Activated CD8-positive, alpha-beta T cell treated with anti-CD3 and anti-CD28 coated beads for 36 hours (primary cell): ENCODE data around the gene DDAH1. TPM values are rescaled to one million over a fixed set of nuclear protein-coding genes. Genes with fewer than 3 reads are reported as not detected.

Experiments
- ATAC-seq: fragments of 200-7000 bp; cut with Tn5 transposase; one replicate; pipeline ENCODE4 v1.10.0; 2021; ENCODE audit warnings: mild to moderate bottlenecking, moderate library complexity
- CTCF ChIA-PET: fragments of 350-600 bp; sonication (Branson Sonifier 250); formaldehyde crosslinking; loops from one replicate; lab custom pipeline; 2021; ENCODE audit warnings: antibody characterized with exemption; lab: Charles Lee
- POLR2A ChIA-PET: fragments of 350-600 bp; sonication (Branson Sonifier 250); formaldehyde crosslinking; loops from one replicate; lab custom pipeline; 2021; ENCODE audit warnings: antibody characterized with exemption; lab: Charles Lee
- DNase-seq: peaks from one replicate; pipeline ENCODE4 v3.0.0-alpha.2; 2020
- H3K27ac Mint-ChIP-seq: one replicate; pipeline ENCODE4 v1.8.0; 2021; ENCODE audit warnings: mild to moderate bottlenecking, mixed read lengths
- H3K27me3 Mint-ChIP-seq: one replicate; pipeline ENCODE4 v1.8.0; 2021; ENCODE audit warnings: mixed read lengths
- H3K36me3 Mint-ChIP-seq: one replicate; pipeline ENCODE4 v1.8.0; 2021; ENCODE audit warnings: low read depth, mixed read lengths
- H3K4me1 Mint-ChIP-seq: one replicate; pipeline ENCODE4 v1.8.0; 2021; ENCODE audit warnings: low read depth, mixed read lengths
- H3K4me3 Mint-ChIP-seq: one replicate; pipeline ENCODE4 v1.8.0; 2021; ENCODE audit warnings: mild to moderate bottlenecking, moderate library complexity, mixed read lengths
- H3K9me3 Mint-ChIP-seq: one replicate; pipeline ENCODE4 v1.8.0; 2021; ENCODE audit warnings: mixed read lengths
- intact Hi-C: fragments of 100-400 bp; cut with micrococcal nuclease; formaldehyde crosslinking; loops from one replicate; pipeline ENCODE4 v1.10.0; 2022
- total RNA-seq, 2 experiments: library from RNA; stranded (reverse); gene quantifications; one replicate each; pipeline ENCODE4 v1.2.3, GENCODE V29; 2021
- TF ChIP-seq, protein P1 (sequence below): fragments of 200-600 bp; IDR thresholded peaks from one replicate; pipeline ENCODE4 v1.8.0; 2022; ENCODE audit warnings: antibody characterized with exemption, mild to moderate bottlenecking

DDAH1 gene
- total RNA-seq, 2 experiments from 2014 or later = 0.07 to 0.09 TPM

GRCh38 chr1:85490270-85490985 lies 25.5 kb upstream of the DDAH1 start:
- DNase-seq (no peak), ATAC-seq (no peak)
- Mint-ChIP-seq H3K27me3 (peaks cover 14% of the 10 kb centered on the region), H3K36me3 (no peaks in the 10 kb centered on the region), H3K4me3 (no peak overlapping the region), H3K9me3 (no peaks in the 10 kb centered on the region), H3K27ac (no peak overlapping the region), H3K4me1 (no peaks in the 10 kb centered on the region)
- intact Hi-C loops = no loop called here
- ChIA-PET POLR2A (no interaction called here), CTCF (no interaction called here)
- TF ChIP-seq, protein P1, sequence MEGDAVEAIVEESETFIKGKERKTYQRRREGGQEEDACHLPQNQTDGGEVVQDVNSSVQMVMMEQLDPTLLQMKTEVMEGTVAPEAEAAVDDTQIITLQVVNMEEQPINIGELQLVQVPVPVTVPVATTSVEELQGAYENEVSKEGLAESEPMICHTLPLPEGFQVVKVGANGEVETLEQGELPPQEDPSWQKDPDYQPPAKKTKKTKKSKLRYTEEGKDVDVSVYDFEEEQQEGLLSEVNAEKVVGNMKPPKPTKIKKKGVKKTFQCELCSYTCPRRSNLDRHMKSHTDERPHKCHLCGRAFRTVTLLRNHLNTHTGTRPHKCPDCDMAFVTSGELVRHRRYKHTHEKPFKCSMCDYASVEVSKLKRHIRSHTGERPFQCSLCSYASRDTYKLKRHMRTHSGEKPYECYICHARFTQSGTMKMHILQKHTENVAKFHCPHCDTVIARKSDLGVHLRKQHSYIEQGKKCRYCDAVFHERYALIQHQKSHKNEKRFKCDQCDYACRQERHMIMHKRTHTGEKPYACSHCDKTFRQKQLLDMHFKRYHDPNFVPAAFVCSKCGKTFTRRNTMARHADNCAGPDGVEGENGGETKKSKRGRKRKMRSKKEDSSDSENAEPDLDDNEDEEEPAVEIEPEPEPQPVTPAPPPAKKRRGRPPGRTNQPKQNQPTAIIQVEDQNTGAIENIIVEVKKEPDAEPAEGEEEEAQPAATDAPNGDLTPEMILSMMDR = no peak

- no peak for DNase-seq
- TF ChIP-seq, protein P1 = no peak
- H3K9me3 Mint-ChIP-seq = no peaks in the 10 kb centered on the region
- no peak for ATAC-seq
- POLR2A ChIA-PET = no interaction called here
- no peak overlapping the region for H3K27ac Mint-ChIP-seq
- H3K4me3 Mint-ChIP-seq = no peak overlapping the region
- no peaks in the 10 kb centered on the region for H3K4me1 Mint-ChIP-seq
- CTCF ChIA-PET = no interaction called here
- intact Hi-C loops = no loop called here
- peaks cover 13% of the 10 kb centered on the region for H3K27me3 Mint-ChIP-seq
- H3K36me3 Mint-ChIP-seq = no peaks in the 10 kb centered on the region
These were observed 23.2 kb upstream of the DDAH1 start for GRCh38 chr1:85488126-85488525.

GRCh38 chr1:85485516-85485915 lies 20.6 kb upstream of the DDAH1 start:
- no peak for DNase-seq
- Mint-ChIP-seq H3K4me1 (no peaks in the 10 kb centered on the region), H3K4me3 (no peak overlapping the region), H3K9me3 (no peaks in the 10 kb centered on the region), H3K27ac (no peak overlapping the region), H3K27me3 (peaks cover 13% of the 10 kb centered on the region), H3K36me3 (no peaks in the 10 kb centered on the region)
- no peak for ATAC-seq
- POLR2A ChIA-PET = no interaction called here
- TF ChIP-seq, protein P1 = no peak
- CTCF ChIA-PET = no interaction called here
- intact Hi-C loops = no loop called here

DNA sequence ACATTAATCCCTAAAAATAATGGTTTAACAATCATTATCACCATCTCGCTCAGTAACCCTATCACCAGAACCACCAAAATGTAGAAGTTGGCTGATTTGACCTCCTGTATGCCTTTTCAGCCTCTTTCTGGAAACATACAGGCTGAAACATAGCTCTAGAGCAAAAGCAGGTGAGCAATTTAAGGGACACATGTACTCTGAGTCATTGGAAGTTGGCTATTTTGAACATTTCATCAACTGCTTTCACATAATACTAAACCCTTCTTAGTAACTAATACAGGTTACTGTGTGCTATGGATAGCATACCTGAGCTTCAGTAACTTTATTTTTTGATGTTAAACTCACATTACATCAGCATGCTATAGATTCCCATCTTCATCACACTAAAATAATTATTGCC lies 19.8 kb upstream of the DDAH1 start:
- Mint-ChIP-seq H3K4me1 (no peaks in the 10 kb centered on the region), H3K27me3 (peaks cover 13% of the 10 kb centered on the region), H3K9me3 (no peaks in the 10 kb centered on the region), H3K4me3 (no peak overlapping the region), H3K36me3 (no peaks in the 10 kb centered on the region), H3K27ac (no peak overlapping the region)
- TF ChIP-seq, protein P1 = no peak
- intact Hi-C loops = no loop called here
- DNase-seq (no peak), ATAC-seq (no peak)
- ChIA-PET CTCF (no interaction called here), POLR2A (no interaction called here)

DNA sequence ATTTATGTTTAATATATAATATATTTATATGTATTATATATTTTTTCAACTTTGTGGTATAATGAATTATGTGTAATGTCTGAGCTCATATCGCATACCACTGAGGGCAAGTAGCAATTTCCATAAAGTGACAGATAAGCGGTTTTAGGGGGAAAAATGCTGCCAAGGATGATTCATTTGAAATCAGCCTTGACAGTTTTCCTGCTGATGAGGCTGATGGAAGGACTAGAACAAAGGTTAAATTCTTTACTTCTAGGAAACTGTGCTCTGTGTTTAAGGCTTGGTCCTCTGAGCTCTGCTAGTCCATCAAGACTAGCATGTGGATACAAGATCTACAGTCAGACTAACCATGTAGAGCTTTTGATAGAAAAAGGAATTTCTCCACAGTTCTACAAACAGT lies 19.3 kb upstream of the DDAH1 start:
- no peak for DNase-seq
- Mint-ChIP-seq H3K27ac (no peak overlapping the region), H3K4me3 (no peak overlapping the region), H3K27me3 (peaks cover 11% of the 10 kb centered on the region), H3K9me3 (no peaks in the 10 kb centered on the region), H3K36me3 (no peaks in the 10 kb centered on the region), H3K4me1 (no peaks in the 10 kb centered on the region)
- intact Hi-C loops = no loop called here
- TF ChIP-seq, protein P1 = no peak
- CTCF ChIA-PET = no interaction called here
- ATAC-seq = no peak
- POLR2A ChIA-PET = no interaction called here
